Left colon (tissue), 2 donors: Measurements from ENCODE around the gene DNHD1. TPM values are rescaled to one million over a fixed set of nuclear protein-coding genes. Genes with fewer than 3 reads are reported as not detected.

Source experiments
- ATAC-seq: fragments of 200-7000 bp; cut with Tn5 transposase; one replicate; pipeline ENCODE4 v1.9.1; 2020; ENCODE audit warnings: mild to moderate bottlenecking, moderate library complexity
- DNase-seq, 2 donors: peaks; one replicate each; pipeline ENCODE4 v3.0.0-alpha.2; 2020
- intact Hi-C, 2 donors: fragments of 100-400 bp; cut with DNase I in 1 of 2; cut with micrococcal nuclease in 1 of 2; formaldehyde crosslinking; loops; one replicate each; pipeline versions ENCODE4 v1.11.2 to v1.14.0; 2022; cut with DNase I, micrococcal nuclease
- total RNA-seq, 2 donors: library from RNA; stranded (reverse); fragmentation: NEBNext Ultra II Directional; extraction: Animal tissue kit (Norgen Biotek cat#: 25700); gene quantifications; one replicate each; pipeline ENCODE4 v1.2.1, GENCODE V29; 2021
- donor health status: DM: no; HTN: no; CAD: no.
- donor health status: DM: yes; HTN: yes; CAD: no.

The DNHD1 gene
- total RNA-seq, 2 donors from 2014 or later = 11.8 to 18.9 TPM

GRCh38 chr11:6474806-6475500 is 22.1 kb upstream of the DNHD1 start:
- no peak for ATAC-seq
- no peak for DNase-seq
- intact Hi-C loops = no loop called here

- intact Hi-C loops = no loop called here
- no peak for DNase-seq
- peak; percentile 2 for ATAC-seq
These were observed 21.1 kb upstream of the DNHD1 start for GRCh38 chr11:6475936-6476335.

- DNase-seq = no peak
- no peak for ATAC-seq
- intact Hi-C loops = no loop called here
These were observed 20.5 kb upstream of the DNHD1 start for GRCh38 chr11:6476571-6476970.

GRCh38 chr11:6480299-6480914 is 16.7 kb upstream of the DNHD1 start:
- intact Hi-C loops = no loop called here
- DNase-seq (no peak), ATAC-seq (no peak)

- peak; percentile 95 for ATAC-seq
- intact Hi-C loops = no loop called here
- DNase-seq = peak; percentile 99
These were observed 15.8 kb upstream of the DNHD1 start, which contains the start of the genes ARFIP2 and TIMM10B for GRCh38 chr11:6481012-6481923. TSS of gene ARFIP2 (minus strand) at chr11:6481331. CDS start at chr11:6480421, 910 bp downstream. TSS of gene TIMM10B (plus strand) at chr11:6481501. CDS start at chr11:6481517, 16 bp downstream.

- intact Hi-C loops = no loop called here
- ATAC-seq (peak; percentile 34), DNase-seq (peak in 1 of 2 donors; percentile 37)
These were observed 15.2 kb upstream of the DNHD1 start for GRCh38 chr11:6481924-6482275.

GRCh38 chr11:6482441-6482840 is 14.6 kb upstream of the DNHD1 start:
- intact Hi-C loops = no loop called here
- DNase-seq (no peak), ATAC-seq (no peak)

GRCh38 chr11:6483015-6483414 is 14.1 kb upstream of the DNHD1 start:
- intact Hi-C loops = no loop called here
- ATAC-seq (no peak), DNase-seq (no peak)

- no peak for DNase-seq
- no peak for ATAC-seq
- intact Hi-C loops = no loop called here
These were observed 11.4 kb upstream of the DNHD1 start for GRCh38 chr11:6485661-6486060.

GRCh38 chr11:6486256-6486655 is 10.8 kb upstream of the DNHD1 start:
- intact Hi-C loops = no loop called here
- ATAC-seq = no peak
- DNase-seq = no peak

- intact Hi-C loops = no loop called here
- no peak for DNase-seq
- ATAC-seq = peak; percentile 6
These were observed 10.1 kb upstream of the DNHD1 start for GRCh38 chr11:6486938-6487337.

GRCh38 chr11:6488342-6488741 is 8.7 kb upstream of the DNHD1 start:
- intact Hi-C loops = no loop called here
- DNase-seq (no peak), ATAC-seq (peak; percentile 3)

GRCh38 chr11:6488821-6489220 is 8.3 kb upstream of the DNHD1 start:
- ATAC-seq (peak; percentile 28), DNase-seq (no peak)
- intact Hi-C loops = no loop called here

GRCh38 chr11:6489306-6489705 is 7.8 kb upstream of the DNHD1 start:
- DNase-seq = no peak
- intact Hi-C loops = no loop called here
- ATAC-seq = peak; percentile 95

GRCh38 chr11:6498121-6498520 is 1.0 kb downstream of the DNHD1 start:
- intact Hi-C loops = no loop called here
- ATAC-seq = no peak
- DNase-seq = no peak

- ATAC-seq = no peak
- intact Hi-C loops = no loop called here
These were observed 1.5 kb downstream of the DNHD1 start for GRCh38 chr11:6498544-6498943.

GRCh38 chr11:6502382-6502781 is 5.3 kb downstream of the DNHD1 start:
- DNase-seq (no peak), ATAC-seq (no peak)
- intact Hi-C loops = loop anchor here in 1 of 2 donors (10.0 kb wide), 1 partner anchor 68 kb away; no protein-coding TSS in a partner anchor

More at GRCh38 chr11:6498544-6498943, 1.5 kb downstream of the DNHD1 start:
- no peak for DNase-seq

GRCh38 chr11:6504166-6504565 is 7.1 kb downstream of the DNHD1 start:
- no peak for DNase-seq
- intact Hi-C loops = loop anchor here in 1 of 2 donors (10.0 kb wide), 1 partner anchor 69 kb away; no protein-coding TSS in a partner anchor
- no peak for ATAC-seq

GRCh38 chr11:6505577-6506240 is 8.6 kb downstream of the DNHD1 start:
- intact Hi-C loops = loop anchor here in 1 of 2 donors (5.0 to 10.0 kb wide), 2 partner anchors 71 to 128 kb away; no protein-coding TSS in a partner anchor
- DNase-seq (no peak), ATAC-seq (peak; percentile 84)
